Peyer's patch (tissue), 4 donors: Measurements from ENCODE around the gene CD6. TPM values are rescaled to one million over a fixed set of nuclear protein-coding genes. Genes with fewer than 3 reads are reported as not detected.

Experiments used
- DNase-seq, 3 donors: peaks; one replicate each; pipeline ENCODE4 v3.0.0-alpha.2; 2017 to 2019
- H3K27ac ChIP-seq, 4 donors: fragments of 200-600 bp; sonication (generic); one replicate each; pipeline ENCODE4 v1.5.1; 2016 to 2019
- H3K27me3 ChIP-seq, 2 donors: fragments of 200-600 bp; sonication (generic); one replicate each; pipeline ENCODE4 v1.5.1; 2019
- H3K36me3 ChIP-seq, 3 donors: fragments of 200-600 bp; sonication (generic); one replicate each; pipeline ENCODE4 v1.5.1; 2016 to 2019
- H3K4me1 ChIP-seq, 4 donors: fragments of 200-600 bp; sonication (generic); one replicate each; pipeline ENCODE4 v1.5.1; 2016 to 2019
- H3K4me3 ChIP-seq, 4 donors: fragments of 200-600 bp; sonication (generic); 1 replicate in 3 of 4; 2 replicates in 1 of 4; pipeline ENCODE4 v1.5.1; 2016 to 2019; ENCODE audit warnings: mild to moderate bottlenecking in 1 of 4
- H3K9me3 ChIP-seq, 4 donors: fragments of 200-600 bp; sonication (generic); one replicate each; pipeline ENCODE4 v1.5.1; 2016 to 2019; ENCODE audit warnings: mild to moderate bottlenecking in 1 of 4
- POLR2A ChIP-seq, 2 donors: fragments of 450-650 bp; IDR thresholded peaks; one replicate each; pipeline ENCODE4 v1.5.1; 2017; ENCODE audit warnings: antibody characterized with exemption in 2 of 2, mild to moderate bottlenecking in 2 of 2, moderate library complexity in 2 of 2
- small RNA-seq, 2 donors: library from RNA; depleted of rRNA; stranded (forward); fragments of <200 nt; gene quantifications; one replicate each; pipeline ENCODE3, GENCODE V24; 2016
- total RNA-seq, 4 donors: library from RNA; depleted of rRNA; stranded (reverse); fragments of >200 nt; gene quantifications; one replicate each; pipeline ENCODE4 v1.1.0, GENCODE V29; 2016
- TF ChIP-seq, protein P1 (sequence below), 6 experiments: fragments of 450-650 bp in 4 of 6; fragments of 200-600 bp in 2 of 6; sonication (generic) in 1 of 6; IDR thresholded peaks; one replicate each; pipeline ENCODE4 v1.5.1; 2017 to 2019; ENCODE audit warnings: antibody characterized with exemption in 6 of 6, mild to moderate bottlenecking in 3 of 6, moderate library complexity in 1 of 6

The CD6 gene
- total RNA-seq, 4 donors from 2014 or later = 3.3 to 15.7 (median 4.7) TPM

DNA sequence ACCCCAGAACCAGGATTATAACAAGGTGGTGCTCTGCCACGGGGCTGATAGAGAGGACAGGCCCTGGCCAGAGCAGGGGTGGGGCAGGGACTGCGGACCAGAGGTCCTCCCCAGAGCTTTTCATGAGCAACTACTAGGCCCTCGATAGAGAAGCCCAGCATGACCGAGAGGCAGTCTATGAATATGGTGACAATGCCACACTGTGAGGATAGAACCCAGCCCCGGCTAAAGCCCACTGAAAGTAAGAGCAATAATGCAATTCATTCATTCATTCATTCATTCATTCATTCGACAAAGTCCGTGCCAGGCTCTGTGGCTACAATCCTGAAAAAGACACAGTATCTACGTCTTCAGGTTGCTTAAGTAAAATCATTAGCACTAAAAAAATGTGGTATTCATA is 95.2 kb downstream of the CD6 start:
- no peak overlapping the region for H3K4me3 ChIP-seq
- H3K36me3 ChIP-seq = no peaks in the 10 kb centered on the region
- H3K9me3 ChIP-seq = no peaks in the 10 kb centered on the region
- TF ChIP-seq, protein P1, sequence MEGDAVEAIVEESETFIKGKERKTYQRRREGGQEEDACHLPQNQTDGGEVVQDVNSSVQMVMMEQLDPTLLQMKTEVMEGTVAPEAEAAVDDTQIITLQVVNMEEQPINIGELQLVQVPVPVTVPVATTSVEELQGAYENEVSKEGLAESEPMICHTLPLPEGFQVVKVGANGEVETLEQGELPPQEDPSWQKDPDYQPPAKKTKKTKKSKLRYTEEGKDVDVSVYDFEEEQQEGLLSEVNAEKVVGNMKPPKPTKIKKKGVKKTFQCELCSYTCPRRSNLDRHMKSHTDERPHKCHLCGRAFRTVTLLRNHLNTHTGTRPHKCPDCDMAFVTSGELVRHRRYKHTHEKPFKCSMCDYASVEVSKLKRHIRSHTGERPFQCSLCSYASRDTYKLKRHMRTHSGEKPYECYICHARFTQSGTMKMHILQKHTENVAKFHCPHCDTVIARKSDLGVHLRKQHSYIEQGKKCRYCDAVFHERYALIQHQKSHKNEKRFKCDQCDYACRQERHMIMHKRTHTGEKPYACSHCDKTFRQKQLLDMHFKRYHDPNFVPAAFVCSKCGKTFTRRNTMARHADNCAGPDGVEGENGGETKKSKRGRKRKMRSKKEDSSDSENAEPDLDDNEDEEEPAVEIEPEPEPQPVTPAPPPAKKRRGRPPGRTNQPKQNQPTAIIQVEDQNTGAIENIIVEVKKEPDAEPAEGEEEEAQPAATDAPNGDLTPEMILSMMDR (IDR thresholded peaks at IDR 0.05) = no peak
- TF ChIP-seq POLR2A (IDR thresholded peaks at IDR 0.05) = no peak
- H3K4me1 ChIP-seq = peaks cover 0 to 14% (median 7%) of the 10 kb centered on the region in 4 donors
- H3K27me3 ChIP-seq = no peaks in the 10 kb centered on the region
- H3K27ac ChIP-seq = no peak overlapping the region
- peak in 2 of 3 donors; percentile 11 to 24 for DNase-seq

- no peak overlapping the region for H3K4me3 ChIP-seq
- TF ChIP-seq, protein P1 (IDR thresholded peaks at IDR 0.05) = no peak
- TF ChIP-seq POLR2A (IDR thresholded peaks at IDR 0.05) = no peak
- DNase-seq = peak in 2 of 3 donors; percentile 12 to 42
- no peaks in the 10 kb centered on the region for H3K27me3 ChIP-seq
- H3K36me3 ChIP-seq = no peaks in the 10 kb centered on the region
- H3K4me1 ChIP-seq = peaks cover 0 to 13% (median 7%) of the 10 kb centered on the region in 4 donors
- no peaks in the 10 kb centered on the region for H3K9me3 ChIP-seq
- no peak overlapping the region for H3K27ac ChIP-seq
These were observed 96.4 kb downstream of the CD6 start for GRCh38 chr11:61067782-61068446.

DNA sequence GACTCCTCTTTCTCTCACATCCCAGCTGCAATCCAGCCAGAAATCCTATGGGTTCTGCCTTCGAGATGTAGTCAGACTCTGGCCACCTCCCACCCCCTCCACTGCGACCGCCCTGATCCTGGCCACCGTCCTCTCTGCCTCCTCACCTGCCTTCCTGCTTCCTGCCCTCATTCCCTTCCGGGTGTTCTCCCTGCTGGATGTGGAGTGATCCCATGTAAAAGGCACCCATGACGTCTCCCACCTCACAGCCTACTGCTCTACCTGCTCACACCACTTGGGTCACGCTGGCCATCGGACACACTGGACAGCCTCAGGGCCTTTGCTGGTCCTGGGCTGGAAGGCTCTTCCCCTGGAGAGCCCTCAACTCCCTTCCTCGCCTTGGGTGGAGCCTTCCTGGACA is 97.1 kb downstream of the CD6 start:
- H3K27me3 ChIP-seq = no peaks in the 10 kb centered on the region

DNA sequence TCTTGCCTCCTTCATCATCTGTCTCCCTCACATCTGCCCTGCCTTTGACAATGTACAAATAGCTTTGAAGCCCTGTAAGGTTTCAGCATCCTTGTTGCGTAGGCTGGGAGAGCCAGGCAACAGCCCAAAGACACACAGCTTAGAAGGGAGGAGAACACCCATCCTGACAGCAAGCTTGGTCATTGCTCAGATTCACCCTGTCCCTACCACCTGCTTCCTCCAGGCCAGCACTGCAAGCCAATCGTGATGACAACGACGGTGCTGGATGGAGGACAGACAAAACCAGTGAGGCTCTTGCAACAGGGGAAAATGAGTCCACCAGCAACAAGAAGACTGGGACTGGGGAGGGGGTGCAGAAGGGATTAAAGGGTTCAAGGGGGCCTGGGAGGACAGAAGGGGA is 97.9 kb downstream of the CD6 start:
- Histone ChIP-seq H3K4me3 (no peak overlapping the region), H3K36me3 (no peaks in the 10 kb centered on the region), H3K4me1 (peaks cover 0 to 13% (median 7%) of the 10 kb centered on the region in 4 donors), H3K27me3 (no peaks in the 10 kb centered on the region), H3K27ac (peak overlapping the region in 1 of 4 donors; percentile 83), H3K9me3 (no peaks in the 10 kb centered on the region)
- no peak for TF ChIP-seq POLR2A (IDR thresholded peaks at IDR 0.05)
- TF ChIP-seq, protein P1 (IDR thresholded peaks at IDR 0.05) = no peak
- peak in 2 of 3 donors; percentile 6 to 32 for DNase-seq

More for the DNA sequence above, 97.1 kb downstream of the CD6 start:
- TF ChIP-seq, protein P1 (IDR thresholded peaks at IDR 0.05) = no peak
- TF ChIP-seq POLR2A (IDR thresholded peaks at IDR 0.05) = no peak
- no peak overlapping the region for H3K4me3 ChIP-seq
- H3K9me3 ChIP-seq = no peaks in the 10 kb centered on the region
- no peaks in the 10 kb centered on the region for H3K36me3 ChIP-seq
- H3K27ac ChIP-seq = no peak overlapping the region
- H3K4me1 ChIP-seq = peaks cover 0 to 13% (median 7%) of the 10 kb centered on the region in 4 donors
- DNase-seq = peak in 2 of 3 donors; percentile 12 to 35

Small RNA genes lying within 50 kb of the gene (small RNA-seq; reads per million reads assigned to genes)
- 0 reads per million in 2 donors for gene RNU6-933P

Other genes with a start within 250 kb of the CD6 start
- gene MS4A18, start 247.0 kb upstream of the CD6 start, total RNA-seq = 1 to 10 TPM in 1 of 4 donors, not detected in 3; 2.4 TPM
- gene MS4A15, start 214.8 kb upstream of the CD6 start, total RNA-seq = 1 to 10 TPM in 1 of 4 donors, under 1 TPM in 1, not detected in 2; 0.54 to 1.6 TPM
- gene MS4A10, start 186.3 kb upstream of the CD6 start, total RNA-seq = 100 to 1,000 TPM in 3 of 4 donors, 1 to 10 TPM in 1; 5.0 to 338 (median 221) TPM
- gene CCDC86, start 129.6 kb upstream of the CD6 start, total RNA-seq = 10 to 100 TPM in 2 of 4 donors, 1 to 10 TPM in 2; 8.7 to 33.0 (median 12.4) TPM
- 10 to 100 TPM in 1 of 4 donors, 1 to 10 TPM in 3; 1.5 to 18.2 (median 2.6) TPM for gene PTGDR2, start 115.7 kb upstream of the CD6 start, total RNA-seq
- 1 to 10 TPM in 1 of 4 donors, not detected in 3; 2.1 TPM for gene ZP1, start 104.1 kb upstream of the CD6 start, total RNA-seq
- gene PRPF19, start 65.1 kb upstream of the CD6 start, total RNA-seq = 10 to 100 TPM; 36.1 to 53.4 (median 46.5) TPM
- 10 to 100 TPM; 26.3 to 40.5 (median 36.6) TPM for gene TMEM109, start 57.5 kb upstream of the CD6 start, total RNA-seq
- 10 to 100 TPM in 1 of 4 donors, 1 to 10 TPM in 3; 1.6 to 28.9 (median 4.0) TPM for gene TMEM132A, start 47.2 kb upstream of the CD6 start, total RNA-seq
- gene SLC15A3, start 19.5 kb upstream of the CD6 start, total RNA-seq = 10 to 100 TPM in 1 of 4 donors, 1 to 10 TPM in 3; 3.7 to 61.9 (median 8.8) TPM
- gene CD5, start 130.8 kb downstream of the CD6 start, total RNA-seq = 1 to 10 TPM; 1.5 to 8.3 (median 3.7) TPM
- gene VPS37C, start 189.7 kb downstream of the CD6 start, total RNA-seq = 10 to 100 TPM; 28.9 to 56.9 (median 40.3) TPM
- not detected for gene PGA3, start 231.8 kb downstream of the CD6 start, total RNA-seq